GM19025 (cell line): ENCODE data around the gene HNRNPUL1.
"Not testable (repeated sequence)": the region's sequence is repeated elsewhere in the genome, so short reads cannot be mapped to it uniquely, and the experiment has no call there.

Experiments used
- ATAC-seq: cut with Tn5 transposase; IDR thresholded peaks from one replicate; pipeline ENCODE4 v1.9.1; 2021; ENCODE audit warnings: mild to moderate bottlenecking, low read depth, moderate library complexity; ENCODE audit not compliant: unreplicated experiment

The HNRNPUL1 gene

GRCh38 chr19:41324231-41324702 is 60.1 kb downstream of the HNRNPUL1 start:
- ATAC-seq = no peak

DNA sequence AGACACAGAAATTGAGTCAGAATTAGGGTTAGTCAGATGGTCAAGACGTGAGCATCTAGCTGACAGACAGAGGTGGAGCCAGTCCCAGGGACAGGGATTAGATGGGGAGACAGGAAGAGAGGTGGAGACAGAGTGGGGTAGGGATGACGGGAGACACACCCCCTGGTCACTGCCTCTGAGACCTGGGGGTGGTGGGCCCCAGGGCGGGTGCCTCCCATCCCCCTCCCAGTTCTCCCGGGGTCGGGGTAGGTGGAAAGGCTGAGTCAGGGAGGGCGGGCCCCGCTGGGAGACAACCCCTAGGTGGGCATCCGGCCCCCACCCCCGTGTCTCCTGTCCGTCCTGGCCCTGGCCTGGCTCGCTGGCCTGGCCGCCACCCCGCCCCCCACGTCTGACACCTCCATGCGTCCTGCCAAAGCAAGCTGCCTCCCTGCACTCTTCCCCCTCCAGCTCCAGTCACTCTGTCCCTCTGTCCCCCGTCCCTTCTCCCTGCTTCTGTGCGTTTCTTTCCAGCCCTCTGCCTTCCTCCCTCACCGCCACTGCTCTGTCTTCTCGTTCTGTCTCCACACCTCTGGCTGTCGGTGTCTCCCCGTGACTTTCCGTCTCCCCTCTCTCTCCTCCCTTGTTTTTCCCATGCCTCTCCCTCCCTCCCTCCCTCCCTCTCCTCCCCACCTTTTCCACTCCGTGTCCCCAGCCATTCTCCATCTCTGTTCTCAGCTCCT is 60.9 kb downstream of the HNRNPUL1 start:
- no peak for ATAC-seq

DNA sequence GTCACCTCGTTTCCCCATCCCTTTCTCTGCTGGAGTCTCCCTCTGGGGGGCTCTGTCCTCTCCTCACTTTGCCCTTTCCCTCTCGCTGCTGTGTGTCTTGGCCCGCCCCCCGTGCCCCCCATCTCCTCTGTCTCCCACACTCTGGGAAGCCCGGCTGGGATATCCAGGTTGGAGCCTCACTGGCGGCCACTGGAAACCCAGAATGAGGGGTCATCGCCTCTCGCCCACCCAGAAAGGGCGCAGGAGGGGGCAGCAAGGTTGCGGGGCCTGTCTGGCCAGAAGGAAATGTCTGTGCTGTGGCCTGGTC is 61.4 kb downstream of the HNRNPUL1 start:
- no peak for ATAC-seq

- no peak for ATAC-seq
These were observed 62.0 kb downstream of the HNRNPUL1 start for GRCh38 chr19:41325947-41326706.

- no peak for ATAC-seq
These were observed 63.0 kb downstream of the HNRNPUL1 start for GRCh38 chr19:41327076-41327575.

DNA sequence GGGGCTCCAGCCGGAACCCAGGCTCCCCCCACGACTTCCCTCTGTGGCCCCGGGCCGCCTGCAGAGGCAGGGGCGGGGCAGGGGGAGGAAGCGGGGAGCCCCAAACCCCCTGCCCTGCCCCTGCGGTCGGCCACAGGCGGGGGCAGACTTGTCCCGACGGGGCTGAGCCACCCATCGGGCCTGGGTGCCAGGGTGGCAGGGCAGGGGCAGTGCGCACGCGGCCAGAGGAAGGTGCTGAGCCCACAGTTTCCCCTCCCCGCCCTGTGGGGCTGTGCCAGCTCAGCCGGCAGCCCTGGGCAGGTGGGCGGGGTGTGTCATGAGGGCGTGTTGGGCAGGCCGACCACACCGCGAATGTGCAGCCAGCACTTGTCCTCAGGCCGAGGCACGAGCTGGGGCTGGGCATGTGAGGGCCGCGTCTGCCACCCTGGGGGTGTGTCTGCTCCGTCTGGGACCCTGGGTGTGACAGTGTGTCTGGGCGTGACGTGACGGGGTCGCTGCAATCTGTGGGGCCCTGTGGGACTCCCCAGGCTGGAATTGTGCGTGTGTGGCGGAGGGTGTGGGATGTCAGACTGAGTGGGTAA is 63.5 kb downstream of the HNRNPUL1 start:
- ATAC-seq = peak; percentile 63

GRCh38 chr19:41328157-41328841 is 64.1 kb downstream of the HNRNPUL1 start:
- ATAC-seq = no peak

DNA sequence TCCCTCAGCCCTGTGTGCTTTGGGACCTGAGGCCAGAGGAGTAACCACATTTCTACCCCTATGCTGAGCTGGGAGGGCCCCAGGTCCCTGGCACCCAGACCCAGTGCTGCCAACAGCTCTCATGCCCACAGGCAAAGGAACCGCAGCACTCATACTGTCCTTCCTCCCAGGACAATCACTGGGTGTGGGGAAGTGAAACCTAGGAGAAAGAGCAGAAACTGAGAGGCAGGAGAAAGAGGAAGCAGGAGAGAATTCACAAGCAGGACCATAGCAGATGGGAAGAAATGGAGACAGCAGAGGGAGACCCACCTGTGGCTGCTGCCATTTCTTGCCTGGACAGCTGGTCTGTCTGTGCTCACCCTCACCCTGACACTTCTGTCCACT is 64.7 kb downstream of the HNRNPUL1 start:
- ATAC-seq = no peak

DNA sequence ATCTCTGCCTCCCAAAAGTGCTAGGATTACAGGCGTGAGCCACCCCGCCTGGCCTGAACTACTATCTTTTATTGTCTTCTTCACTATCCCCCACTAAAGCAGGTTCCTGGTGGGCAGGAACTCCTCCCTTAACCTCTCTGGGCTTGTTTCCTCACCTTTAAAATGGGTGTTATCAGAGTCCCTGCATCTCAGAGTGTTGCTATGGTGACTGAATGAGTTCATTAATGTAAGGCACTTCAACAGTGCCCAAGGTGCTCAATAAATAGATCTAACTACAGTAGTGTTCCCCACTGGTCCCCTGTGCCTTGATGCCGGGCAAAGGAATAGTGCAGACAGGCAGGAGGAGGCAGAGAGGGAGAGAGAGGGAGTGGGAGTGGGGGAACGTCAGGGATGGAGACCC is 66.3 kb downstream of the HNRNPUL1 start:
- no peak for ATAC-seq

DNA sequence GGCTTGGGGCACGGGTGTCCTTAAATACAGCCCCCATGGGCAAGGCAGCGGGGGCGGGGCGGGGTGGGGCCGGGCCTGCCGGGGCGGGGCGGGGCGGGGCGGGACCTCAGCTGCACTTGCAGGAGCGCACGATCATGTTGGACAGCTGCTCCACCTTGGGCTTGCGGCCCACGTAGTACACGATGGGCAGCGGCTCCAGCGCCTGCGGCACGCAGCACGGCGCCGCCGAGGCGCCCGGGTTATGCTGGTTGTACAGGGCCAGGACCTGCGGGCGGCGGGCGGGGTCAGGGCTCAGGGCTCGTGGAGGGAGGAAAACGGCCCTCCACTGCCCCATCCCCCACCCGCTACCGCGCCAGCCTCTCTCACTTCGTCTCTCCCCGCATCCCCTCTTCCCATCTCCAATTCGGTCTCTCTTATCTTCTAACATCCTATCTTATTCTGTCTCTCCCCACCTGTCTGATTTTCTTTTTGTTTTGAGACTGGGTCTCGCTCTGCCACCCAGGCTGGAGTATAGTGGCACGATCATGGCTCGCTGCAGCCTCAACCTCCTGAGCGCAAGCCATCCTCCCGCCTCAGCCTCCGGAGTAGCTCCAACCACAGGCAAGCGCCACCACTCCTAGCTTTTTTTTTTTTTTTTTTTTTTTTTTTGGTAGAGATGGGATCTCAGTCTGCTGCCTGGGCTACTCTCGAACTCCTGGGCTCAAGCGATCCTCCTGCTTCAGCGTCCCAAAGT is 66.9 kb downstream of the HNRNPUL1 start:
- ATAC-seq = no peak

DNA sequence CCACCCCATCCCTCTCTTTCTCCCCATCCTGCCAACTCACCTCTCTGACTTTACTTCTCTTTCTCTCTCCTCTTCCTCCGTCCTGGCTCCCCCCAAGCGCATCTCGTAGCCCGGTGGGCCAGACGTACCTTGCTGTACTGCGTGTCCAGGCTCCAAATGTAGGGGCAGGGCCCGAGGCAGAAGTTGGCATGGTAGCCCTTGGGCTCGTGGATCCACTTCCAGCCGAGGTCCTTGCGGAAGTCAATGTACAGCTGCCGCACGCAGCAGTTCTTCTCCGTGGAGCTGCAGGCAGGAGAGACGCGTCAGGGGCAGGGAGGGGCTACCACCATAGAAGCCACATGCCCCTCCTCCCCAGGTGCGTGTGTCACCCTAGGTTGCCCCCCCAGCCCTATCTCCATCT is 67.8 kb downstream of the HNRNPUL1 start:
- ATAC-seq = no peak

DNA sequence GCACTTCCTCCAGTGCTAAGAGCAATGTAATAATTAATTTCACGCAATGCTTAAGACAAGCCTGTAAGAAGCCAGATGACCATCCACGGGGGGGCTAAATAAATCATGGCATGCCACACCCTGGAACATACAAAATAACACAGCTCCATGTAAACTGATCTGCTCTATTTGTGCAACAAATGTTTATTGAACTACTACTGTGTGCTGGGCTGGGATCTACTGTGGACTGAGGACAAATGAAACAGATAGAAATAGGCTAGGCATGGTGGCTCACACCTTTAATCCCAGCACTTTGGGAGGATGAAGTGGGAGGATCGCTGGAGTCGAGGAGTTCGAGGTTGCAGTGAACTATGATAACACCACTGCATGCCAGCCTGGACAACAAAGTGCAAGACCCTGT is 68.3 kb downstream of the HNRNPUL1 start:
- no peak for ATAC-seq

GRCh38 chr19:41334793-41335192 is 70.6 kb downstream of the HNRNPUL1 start:
- ATAC-seq = no peak

GRCh38 chr19:41335467-41335866 is 71.3 kb downstream of the HNRNPUL1 start:
- ATAC-seq = no peak

DNA sequence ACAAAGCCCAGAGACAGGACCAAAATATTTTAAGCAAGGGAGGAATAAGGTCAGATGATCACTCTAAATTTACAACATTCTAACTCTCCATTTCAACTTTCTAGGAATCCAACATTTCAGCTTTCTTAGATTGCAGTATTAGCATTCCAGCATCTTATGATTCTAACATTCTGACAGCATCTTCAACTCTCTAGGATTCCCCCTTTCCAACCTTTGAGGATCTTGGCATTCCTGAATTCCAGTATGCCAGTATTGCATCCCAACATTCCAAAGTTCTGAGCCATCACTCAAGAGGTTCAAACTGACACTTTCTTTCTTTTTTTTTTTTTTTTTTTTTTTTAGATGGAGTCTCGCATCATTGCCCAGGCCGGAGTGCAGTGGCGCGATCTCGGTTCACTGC is 75.8 kb downstream of the HNRNPUL1 start:
- no peak for ATAC-seq

DNA sequence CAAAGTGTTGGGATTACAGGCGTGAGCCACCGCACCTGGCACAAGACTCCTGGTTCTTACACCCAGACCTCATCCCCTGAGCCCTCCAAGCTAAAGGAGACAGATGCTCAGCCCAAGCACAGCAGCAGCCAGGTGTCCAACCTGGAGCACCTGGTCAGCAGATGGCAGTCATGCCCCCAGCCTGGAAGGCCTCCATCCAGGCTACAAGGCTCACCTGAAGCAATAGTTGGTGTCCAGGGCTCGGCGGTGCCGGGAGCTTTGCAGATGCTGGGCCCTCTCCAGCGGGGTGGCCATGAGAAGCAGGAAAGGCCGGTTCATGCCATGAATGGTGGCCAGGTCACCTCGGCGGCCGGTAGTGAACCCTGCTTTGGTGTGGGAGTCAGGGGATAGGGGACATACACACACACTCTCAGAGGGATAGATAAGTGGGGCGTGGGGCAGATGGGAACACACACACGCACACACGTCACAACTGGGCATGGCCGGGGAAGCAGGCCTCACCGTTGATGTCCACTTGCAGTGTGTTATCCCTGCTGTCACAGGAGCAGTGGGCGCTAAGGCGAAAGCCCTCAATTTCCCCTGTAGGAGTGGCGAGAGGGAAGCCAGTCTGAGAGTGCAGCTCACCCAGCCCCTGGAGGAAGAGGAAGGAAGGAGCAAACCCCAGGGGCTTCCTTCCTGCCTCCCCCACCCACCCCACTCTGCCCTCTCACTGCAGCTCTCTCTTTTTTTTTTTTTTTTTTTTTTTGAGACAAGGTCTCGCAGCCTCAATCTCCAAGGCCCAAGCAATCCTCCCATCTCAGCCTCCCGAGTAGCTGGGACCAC is 77.7 kb downstream of the HNRNPUL1 start:
- no peak for ATAC-seq

DNA sequence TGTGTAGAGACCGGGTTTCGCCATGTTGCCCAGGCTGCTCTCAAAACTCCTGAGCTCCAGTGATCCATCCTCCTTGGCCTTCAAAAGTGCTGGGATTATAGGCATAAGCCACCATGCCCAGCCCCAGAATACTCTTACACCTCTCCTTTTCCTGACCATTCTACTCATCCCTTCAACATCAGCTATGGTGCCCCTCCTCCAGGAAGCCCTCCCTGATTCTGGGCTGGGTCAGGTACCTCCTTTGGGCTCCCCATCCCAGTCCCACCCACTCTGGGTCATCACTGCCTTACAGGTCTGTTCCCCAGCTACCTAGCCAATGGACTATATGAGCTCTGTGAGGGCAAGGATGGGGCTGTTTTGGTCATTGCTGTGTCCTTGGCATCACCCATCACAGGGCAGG is 80.0 kb downstream of the HNRNPUL1 start:
- no peak for ATAC-seq

DNA sequence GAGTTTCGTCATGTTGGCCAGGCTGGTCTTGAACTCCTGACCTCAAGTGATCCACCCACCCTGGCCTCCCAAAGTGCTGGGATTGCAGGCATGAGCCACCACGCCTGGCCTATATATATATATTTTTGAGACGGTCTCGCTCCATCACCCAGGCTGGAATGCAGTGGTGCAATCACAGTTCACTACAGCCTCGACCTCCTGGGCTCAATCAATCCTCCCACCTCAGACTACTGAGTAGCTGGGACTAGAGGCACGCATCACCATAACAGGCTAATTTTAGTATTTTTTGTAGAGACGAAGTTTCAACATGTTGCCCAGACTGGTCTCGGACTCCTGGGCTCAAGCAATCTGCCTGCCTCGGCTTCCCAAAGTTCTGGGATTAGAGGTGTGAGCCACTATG is 82.7 kb downstream of the HNRNPUL1 start:
- not testable (repeated sequence) for ATAC-seq

GRCh38 chr19:41350735-41351338 is 86.7 kb downstream of the HNRNPUL1 start:
- ATAC-seq = no peak
